Skeletal muscle tissue (tissue), 4 donors: ENCODE data around the gene GLRX. TPM values are rescaled to one million over a fixed set of nuclear protein-coding genes. Genes with fewer than 3 reads are reported as not detected.
A peak's percentile ranks its signal among the peaks of the same experiment; 100 is the strongest.
"Not testable (repeated sequence)": the region's sequence is repeated elsewhere in the genome, so short reads cannot be mapped to it uniquely, and the experiment has no call there.

Experiments
- H3K27ac ChIP-seq: one replicate; pipeline ENCODE4 v1.7.0; 2013; ENCODE audit warnings: mild to moderate bottlenecking, low read depth, low read length, inconsistent platforms
- H3K27me3 ChIP-seq, 3 donors: one replicate each; pipeline ENCODE4 v1.7.0; 2013; ENCODE audit warnings: low read length in 3 of 3; ENCODE audit not compliant: control insufficient read depth in 3 of 3, insufficient read depth in 3 of 3
- H3K36me3 ChIP-seq, 3 donors: one replicate each; pipeline ENCODE4 v1.7.0; 2013; ENCODE audit warnings: low read length in 3 of 3; ENCODE audit not compliant: control insufficient read depth in 3 of 3, insufficient read depth in 3 of 3
- H3K4me1 ChIP-seq, 3 donors: one replicate each; pipeline ENCODE4 v1.7.0; 2013; ENCODE audit warnings: low read length in 3 of 3, mild to moderate bottlenecking in 3 of 3; ENCODE audit not compliant: control insufficient read depth in 3 of 3, insufficient read depth in 3 of 3
- H3K4me3 ChIP-seq, 3 donors: one replicate each; pipeline ENCODE4 v1.7.0; 2013; ENCODE audit warnings: low read length in 3 of 3
- H3K9ac ChIP-seq, 3 donors: one replicate each; pipeline ENCODE4 v1.7.0; 2013; ENCODE audit warnings: low read length in 3 of 3, mild to moderate bottlenecking in 3 of 3, moderate library complexity in 2 of 3, low read depth in 1 of 3
- H3K9me3 ChIP-seq, 3 donors: one replicate each; pipeline ENCODE4 v1.7.0; 2013; ENCODE audit warnings: low read length in 3 of 3; ENCODE audit not compliant: control insufficient read depth in 3 of 3
- total RNA-seq: library from RNA; depleted of rRNA; stranded (reverse); fragments of >200 nt; gene quantifications from one replicate; pipeline ENCODE4 v1.2.3, GENCODE V29; 2014
- donor health status: Osteomylitis.

The GLRX gene
- total RNA-seq, 1 donor from 2014 or later: 6.8 TPM

DNA sequence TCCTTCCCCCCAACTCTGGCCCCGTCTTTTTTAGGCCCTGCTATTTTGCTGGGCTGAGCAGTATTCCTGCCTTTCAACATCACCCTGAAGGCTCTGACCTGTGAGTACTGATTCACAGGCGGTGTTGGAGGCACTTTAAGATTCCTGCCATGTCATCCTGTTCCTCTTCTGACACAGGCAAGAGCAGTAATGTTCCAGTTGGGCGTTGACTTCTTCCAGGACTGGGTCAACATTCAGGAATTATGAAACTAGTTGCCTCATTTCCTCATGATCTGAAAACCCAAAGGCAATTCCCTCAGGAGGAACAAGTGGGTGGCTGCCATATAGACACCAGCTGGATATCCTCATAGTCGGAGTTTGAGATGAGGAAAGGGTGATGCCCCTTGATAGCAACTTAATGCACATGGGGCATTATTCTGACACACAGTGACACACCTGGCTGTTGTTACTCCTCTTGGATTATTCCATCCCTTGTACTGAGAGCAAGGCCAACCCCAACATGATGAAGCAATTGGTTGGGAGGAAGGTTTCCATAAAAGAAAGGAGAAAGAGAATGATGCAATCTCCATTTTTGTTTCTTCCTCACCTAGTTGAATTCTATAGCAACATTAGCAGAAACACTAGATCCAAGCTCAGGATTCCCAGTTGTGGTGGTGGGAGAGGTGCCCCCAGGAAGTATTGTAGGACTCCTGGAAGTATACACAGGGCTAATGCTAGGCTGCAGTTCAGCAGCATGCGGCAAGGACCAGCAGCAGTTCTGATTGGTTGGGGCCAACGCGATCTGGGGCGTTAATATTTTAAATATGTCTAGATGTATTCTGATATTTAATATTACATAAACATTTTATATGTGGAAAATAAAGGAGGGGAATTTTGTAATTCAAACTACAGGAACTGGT lies 19.6 kb upstream of the GLRX start:
- peaks cover 9 to 55% (median 20%) of the 10 kb centered on the region in 3 donors for H3K4me1 ChIP-seq
- no peak overlapping the region for H3K4me3 ChIP-seq
- peak overlapping the region; percentile 72 for H3K27ac ChIP-seq
- no peaks in the 10 kb centered on the region for H3K9me3 ChIP-seq
- no peaks in the 10 kb centered on the region for H3K36me3 ChIP-seq
- no peaks in the 10 kb centered on the region for H3K27me3 ChIP-seq
- no peak overlapping the region for H3K9ac ChIP-seq

DNA sequence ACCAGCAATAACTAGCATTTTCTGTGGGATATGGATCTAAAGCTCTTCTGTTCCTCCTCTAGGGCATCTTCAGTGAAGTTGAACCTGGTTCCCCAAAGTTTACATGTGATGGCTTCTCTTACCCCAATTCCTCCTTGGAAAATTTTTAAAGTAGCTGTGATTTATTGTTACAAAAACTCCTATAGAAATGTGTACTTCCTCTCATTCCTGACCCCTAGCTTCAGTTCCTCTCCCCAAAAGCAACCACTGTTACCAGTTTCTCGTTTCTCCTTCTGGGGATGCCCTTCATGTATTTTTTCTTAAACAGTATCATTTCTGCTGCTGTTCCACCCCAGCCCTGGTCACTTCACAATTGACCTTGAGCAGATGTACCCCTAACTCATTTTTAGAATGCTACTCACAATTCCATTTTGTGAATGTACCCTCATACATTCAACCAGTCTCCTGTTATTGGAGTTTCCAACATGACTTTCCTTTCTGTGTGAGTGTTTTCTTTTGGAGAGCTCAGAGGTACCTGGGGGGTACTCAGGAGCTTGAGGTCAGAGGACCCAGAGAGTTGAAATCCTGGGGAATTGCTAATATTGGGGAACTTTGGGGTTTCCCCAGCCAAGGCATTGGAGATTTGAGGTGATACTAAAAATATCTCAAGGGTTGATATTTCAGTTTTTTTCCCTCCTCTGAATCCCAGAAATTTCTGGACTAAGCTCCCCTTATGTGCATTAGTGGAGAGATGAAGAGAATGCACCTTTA lies 18.6 kb upstream of the GLRX start:
- Histone ChIP-seq H3K36me3 (no peaks in the 10 kb centered on the region), H3K4me1 (peaks cover 14 to 51% (median 23%) of the 10 kb centered on the region in 3 donors), H3K4me3 (no peak overlapping the region), H3K9ac (no peak overlapping the region), H3K27ac (no peak overlapping the region), H3K9me3 (no peaks in the 10 kb centered on the region), H3K27me3 (no peaks in the 10 kb centered on the region)

DNA sequence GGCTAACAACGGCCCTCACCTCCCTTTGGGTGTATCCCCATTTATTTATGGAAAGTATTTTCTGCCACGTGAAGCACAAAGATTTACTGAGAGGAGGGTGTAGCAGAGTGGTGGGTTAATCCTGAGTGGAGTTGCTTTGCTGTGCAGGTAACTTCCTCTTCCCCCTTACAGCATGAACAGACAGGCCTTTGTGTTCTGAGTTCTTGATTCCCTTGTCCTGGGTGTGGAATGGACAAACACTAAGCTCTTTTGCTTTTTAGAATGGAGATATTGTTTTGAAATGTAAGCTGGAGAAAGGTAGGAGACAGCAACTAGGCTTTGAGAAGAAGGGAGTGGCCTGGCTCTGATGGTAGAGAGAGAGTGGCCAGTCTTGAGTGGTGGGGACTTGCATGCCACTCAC lies 17.1 kb upstream of the GLRX start:
- H3K27ac ChIP-seq: no peak overlapping the region
- H3K36me3 ChIP-seq: no peaks in the 10 kb centered on the region
- H3K4me1 ChIP-seq: peaks cover 17 to 56% (median 31%) of the 10 kb centered on the region in 3 donors
- no peaks in the 10 kb centered on the region for H3K9me3 ChIP-seq
- no peak overlapping the region for H3K9ac ChIP-seq
- H3K27me3 ChIP-seq: no peaks in the 10 kb centered on the region
- H3K4me3 ChIP-seq: no peak overlapping the region

DNA sequence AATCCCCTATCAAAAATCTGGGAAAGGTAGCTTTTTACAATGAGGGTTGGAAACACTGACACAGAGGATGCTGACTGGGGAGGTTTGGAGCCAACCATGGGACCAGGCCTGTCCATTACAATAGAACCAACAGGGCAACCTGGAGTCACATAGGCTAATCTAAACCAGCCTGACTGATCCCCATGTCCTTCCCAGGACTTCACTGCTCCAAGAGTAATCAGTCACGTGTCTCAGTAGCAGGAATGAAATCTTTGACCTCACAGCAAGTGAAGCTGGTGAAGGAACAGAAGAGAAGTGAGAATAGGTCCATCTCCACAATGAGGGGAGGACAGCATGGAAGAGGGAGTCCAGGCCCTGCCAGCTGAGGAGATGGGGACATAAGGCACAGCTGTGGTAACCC lies 16.0 kb upstream of the GLRX start:
- no peaks in the 10 kb centered on the region for H3K27me3 ChIP-seq
- peak overlapping the region; percentile 67 for H3K27ac ChIP-seq
- H3K9ac ChIP-seq: no peak overlapping the region
- no peaks in the 10 kb centered on the region for H3K9me3 ChIP-seq
- H3K36me3 ChIP-seq: no peaks in the 10 kb centered on the region
- H3K4me1 ChIP-seq: peaks cover 20 to 48% (median 28%) of the 10 kb centered on the region in 3 donors
- no peak overlapping the region for H3K4me3 ChIP-seq

DNA sequence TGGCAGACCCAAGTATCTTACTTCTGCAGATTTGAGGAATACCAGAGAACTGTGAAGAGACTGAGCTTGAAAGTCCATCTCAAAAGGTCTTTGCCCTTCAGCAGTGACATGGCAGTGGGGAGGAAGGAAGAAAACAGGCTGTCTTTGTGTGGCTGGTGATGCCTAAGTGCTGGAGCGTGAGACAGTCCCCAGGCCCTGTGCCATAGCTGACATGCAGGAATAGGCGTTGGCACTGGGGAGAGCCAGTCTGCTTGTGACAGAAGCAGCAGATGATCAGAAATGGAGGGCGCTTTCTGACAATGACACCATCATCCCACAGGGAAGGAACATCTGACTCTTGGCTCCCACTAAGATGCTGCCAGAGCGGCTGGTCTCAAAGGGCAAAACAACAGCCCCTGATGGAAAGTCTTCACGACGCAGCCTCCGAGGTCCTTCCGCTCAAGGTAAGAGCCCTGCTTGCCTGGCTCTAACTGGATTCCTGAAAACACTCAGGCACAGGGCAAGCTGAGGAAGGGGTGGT lies 15.5 kb upstream of the GLRX start:
- H3K9me3 ChIP-seq: no peaks in the 10 kb centered on the region
- H3K36me3 ChIP-seq: no peaks in the 10 kb centered on the region
- peak overlapping the region; percentile 67 for H3K27ac ChIP-seq
- no peak overlapping the region for H3K4me3 ChIP-seq
- H3K9ac ChIP-seq: no peak overlapping the region
- peaks cover 16 to 43% (median 23%) of the 10 kb centered on the region in 3 donors for H3K4me1 ChIP-seq
- H3K27me3 ChIP-seq: no peaks in the 10 kb centered on the region

DNA sequence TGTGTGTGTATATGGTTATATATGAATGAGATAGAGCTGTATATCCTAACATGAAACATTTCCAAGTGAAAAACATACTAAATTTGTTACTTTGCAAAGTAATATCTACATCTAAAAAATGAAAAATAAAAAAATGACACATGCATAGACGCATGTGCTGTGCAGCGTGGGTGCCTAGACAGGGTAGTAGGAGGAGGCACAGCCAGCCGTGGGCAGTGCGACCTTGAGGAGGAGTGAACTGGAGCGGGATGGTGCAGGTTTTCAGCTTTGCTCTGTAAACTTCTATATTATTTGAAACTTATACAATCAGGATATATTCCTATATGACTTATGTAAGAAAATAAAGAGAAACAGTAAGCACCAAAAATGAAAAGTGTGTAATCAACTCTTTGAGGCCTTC lies 15.0 kb upstream of the GLRX start:
- H3K9ac ChIP-seq: no peak overlapping the region
- no peaks in the 10 kb centered on the region for H3K27me3 ChIP-seq
- peaks cover 15 to 37% (median 20%) of the 10 kb centered on the region in 3 donors for H3K4me1 ChIP-seq
- no peak overlapping the region for H3K4me3 ChIP-seq
- H3K36me3 ChIP-seq: no peaks in the 10 kb centered on the region
- H3K9me3 ChIP-seq: no peaks in the 10 kb centered on the region
- H3K27ac ChIP-seq: peak overlapping the region; percentile 67

DNA sequence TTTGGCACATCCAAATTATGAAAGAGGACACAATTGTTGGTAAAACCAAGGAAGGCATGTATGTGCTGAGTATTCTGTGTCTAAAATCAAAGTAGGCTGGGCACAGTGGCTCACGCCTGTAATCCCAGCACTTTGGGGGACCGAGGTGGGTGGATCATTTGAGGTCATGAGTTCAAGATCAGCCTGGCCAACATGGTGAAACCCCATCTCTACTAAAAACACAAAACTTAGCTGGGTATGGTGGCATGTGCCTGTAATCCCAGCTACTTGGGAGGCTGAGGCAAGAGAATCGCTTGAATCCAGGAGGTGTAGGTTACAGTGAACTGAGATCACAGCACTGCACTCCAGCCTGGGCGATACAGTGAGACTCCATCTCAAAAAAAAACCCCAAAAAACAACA lies 14.4 kb upstream of the GLRX start:
- H3K36me3 ChIP-seq, H3K4me3 ChIP-seq, H3K27me3 ChIP-seq, H3K9ac ChIP-seq, H3K9me3 ChIP-seq: not testable (repeated sequence)
- Histone ChIP-seq H3K27ac (peak overlapping the region; percentile 70), H3K4me1 (peaks cover 15 to 32% (median 16%) of the 10 kb centered on the region in 3 donors)

DNA sequence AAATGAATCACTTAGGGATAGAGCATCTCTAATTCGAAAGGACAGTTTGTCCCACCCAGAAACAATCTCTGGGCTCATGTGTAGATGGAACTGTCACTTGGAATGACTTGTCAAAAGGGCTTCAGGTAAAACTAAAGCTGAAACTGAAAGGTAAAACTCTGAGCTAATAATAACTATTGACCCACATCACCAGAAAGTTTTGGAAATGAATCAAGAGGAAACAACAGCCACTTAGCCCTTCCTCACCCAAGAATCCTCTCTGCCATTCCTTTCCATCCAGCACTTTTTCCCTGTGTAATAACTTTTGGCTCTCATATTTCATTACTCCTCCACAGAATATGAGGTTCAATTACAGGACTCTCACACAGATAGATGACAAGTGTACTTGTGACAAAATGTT lies 14.0 kb upstream of the GLRX start:
- Histone ChIP-seq H3K4me3 (peak overlapping the region in 1 of 3 donors; percentile 7), H3K27ac (peak overlapping the region; percentile 70)

DNA sequence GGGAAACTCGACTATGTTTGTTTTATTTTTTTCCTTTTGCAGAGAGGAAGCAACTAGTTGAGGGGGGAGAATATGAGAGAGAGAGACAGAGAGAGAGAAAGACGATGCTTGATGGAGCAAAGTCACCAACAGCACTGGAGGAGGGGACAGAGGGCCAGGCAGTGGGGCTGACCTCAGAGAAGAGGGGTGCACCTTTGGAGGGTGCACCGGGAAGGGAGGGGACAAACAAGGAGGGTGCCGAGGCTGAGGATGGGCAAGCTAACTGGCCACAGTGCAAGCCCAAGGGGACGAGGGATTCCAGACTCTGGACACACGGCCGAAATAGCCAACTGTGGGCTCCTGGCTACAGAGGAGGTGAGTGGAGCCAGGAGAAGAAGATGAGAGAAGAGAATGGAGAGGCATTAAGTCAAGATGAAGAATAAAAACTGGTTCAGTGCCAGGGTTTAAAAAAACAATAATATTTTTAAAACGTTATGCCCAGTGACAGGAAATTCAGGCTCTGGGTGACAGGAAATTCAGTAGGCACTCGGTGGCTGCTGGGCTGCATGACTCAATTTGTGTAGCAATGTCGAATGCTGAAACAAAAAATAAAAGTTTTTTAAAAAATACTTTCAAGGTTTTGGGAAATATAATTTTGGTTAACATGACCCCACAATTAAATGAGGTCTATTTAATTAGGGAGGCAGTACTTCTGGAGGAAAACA lies 13.3 kb upstream of the GLRX start:
- H3K4me1 ChIP-seq: peaks cover 14 to 29% (median 15%) of the 10 kb centered on the region in 3 donors
- H3K27ac ChIP-seq: peak overlapping the region; percentile 70
- H3K9ac ChIP-seq: peak overlapping the region in 2 of 3 donors; percentile 61 to 66
- H3K36me3 ChIP-seq: no peaks in the 10 kb centered on the region
- H3K27me3 ChIP-seq: no peaks in the 10 kb centered on the region
- peak overlapping the region; percentile 60 to 75 (median 70) for H3K4me3 ChIP-seq
- H3K9me3 ChIP-seq: no peaks in the 10 kb centered on the region

More for the DNA sequence above, 14.0 kb upstream of the GLRX start:
- Histone ChIP-seq H3K36me3 (no peaks in the 10 kb centered on the region), H3K27me3 (no peaks in the 10 kb centered on the region), H3K9ac (no peak overlapping the region), H3K4me1 (peaks cover 14 to 29% (median 15%) of the 10 kb centered on the region in 3 donors), H3K9me3 (no peaks in the 10 kb centered on the region)
